Upper lobe of right lung (tissue), 1 donor: ENCODE data around the gene MYRF. TPM values are rescaled to one million over a fixed set of nuclear protein-coding genes. Genes with fewer than 3 reads are reported as not detected.

ENCODE experiments used
- ATAC-seq: fragments of 200-7000 bp; cut with Tn5 transposase; one replicate; pipeline ENCODE4 v1.9.1; 2020; ENCODE audit warnings: mild to moderate bottlenecking, moderate library complexity
- DNase-seq: peaks from one replicate; pipeline ENCODE4 v3.0.0-alpha.2; 2020
- H3K27ac ChIP-seq: fragments of 200-600 bp; one replicate; pipeline ENCODE4 v1.8.0; 2022
- H3K27me3 ChIP-seq: fragments of 200-600 bp; one replicate; pipeline ENCODE4 v1.8.0; 2022; ENCODE audit warnings: mild to moderate bottlenecking
- H3K36me3 ChIP-seq: fragments of 200-600 bp; one replicate; pipeline ENCODE4 v1.8.0; 2022
- H3K4me1 ChIP-seq: fragments of 200-600 bp; one replicate; pipeline ENCODE4 v1.8.0; 2022
- H3K4me3 ChIP-seq: fragments of 200-600 bp; one replicate; pipeline ENCODE4 v1.8.0; 2022; ENCODE audit warnings: mild to moderate bottlenecking
- H3K9me3 ChIP-seq: fragments of 200-600 bp; one replicate; pipeline ENCODE4 v1.8.0; 2022
- intact Hi-C: fragments of 100-400 bp; cut with DNase I; formaldehyde crosslinking; loops from one replicate; pipeline ENCODE4 v1.11.0; 2022
- total RNA-seq: library from RNA; stranded (reverse); fragmentation: NEBNext Ultra II Directional; extraction: Animal tissue kit (Norgen Biotek cat#: 25700); gene quantifications from one replicate; pipeline ENCODE4 v1.2.1, GENCODE V29; 2021
- TF ChIP-seq, protein P1 (sequence below): fragments of 200-600 bp; IDR thresholded peaks from one replicate; pipeline ENCODE4 v1.8.0; 2022; ENCODE audit warnings: antibody characterized with exemption
- donor health status: DM: no; HTN: yes; CAD: no; lungs with severe emphysema.

Gene MYRF
- total RNA-seq, 1 donor from 2014 or later = 62.6 TPM

- Histone ChIP-seq H3K9me3 (no peaks in the 10 kb centered on the region), H3K36me3 (no peaks in the 10 kb centered on the region), H3K4me3 (no peak overlapping the region), H3K27me3 (no peaks in the 10 kb centered on the region), H3K27ac (no peak overlapping the region), H3K4me1 (no peaks in the 10 kb centered on the region)
- TF ChIP-seq, protein P1, sequence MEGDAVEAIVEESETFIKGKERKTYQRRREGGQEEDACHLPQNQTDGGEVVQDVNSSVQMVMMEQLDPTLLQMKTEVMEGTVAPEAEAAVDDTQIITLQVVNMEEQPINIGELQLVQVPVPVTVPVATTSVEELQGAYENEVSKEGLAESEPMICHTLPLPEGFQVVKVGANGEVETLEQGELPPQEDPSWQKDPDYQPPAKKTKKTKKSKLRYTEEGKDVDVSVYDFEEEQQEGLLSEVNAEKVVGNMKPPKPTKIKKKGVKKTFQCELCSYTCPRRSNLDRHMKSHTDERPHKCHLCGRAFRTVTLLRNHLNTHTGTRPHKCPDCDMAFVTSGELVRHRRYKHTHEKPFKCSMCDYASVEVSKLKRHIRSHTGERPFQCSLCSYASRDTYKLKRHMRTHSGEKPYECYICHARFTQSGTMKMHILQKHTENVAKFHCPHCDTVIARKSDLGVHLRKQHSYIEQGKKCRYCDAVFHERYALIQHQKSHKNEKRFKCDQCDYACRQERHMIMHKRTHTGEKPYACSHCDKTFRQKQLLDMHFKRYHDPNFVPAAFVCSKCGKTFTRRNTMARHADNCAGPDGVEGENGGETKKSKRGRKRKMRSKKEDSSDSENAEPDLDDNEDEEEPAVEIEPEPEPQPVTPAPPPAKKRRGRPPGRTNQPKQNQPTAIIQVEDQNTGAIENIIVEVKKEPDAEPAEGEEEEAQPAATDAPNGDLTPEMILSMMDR = no peak
- peak; percentile 77 for DNase-seq
- ATAC-seq = peak; percentile 81
- intact Hi-C loops = no loop called here
Measured at GRCh38 chr11:61742391-61742790, 10.0 kb upstream of the MYRF start.

- no peak for ATAC-seq
- intact Hi-C loops = no loop called here
- no peaks in the 10 kb centered on the region for H3K27me3 ChIP-seq
Measured at GRCh38 chr11:61743486-61744095, 8.8 kb upstream of the MYRF start.

DNA sequence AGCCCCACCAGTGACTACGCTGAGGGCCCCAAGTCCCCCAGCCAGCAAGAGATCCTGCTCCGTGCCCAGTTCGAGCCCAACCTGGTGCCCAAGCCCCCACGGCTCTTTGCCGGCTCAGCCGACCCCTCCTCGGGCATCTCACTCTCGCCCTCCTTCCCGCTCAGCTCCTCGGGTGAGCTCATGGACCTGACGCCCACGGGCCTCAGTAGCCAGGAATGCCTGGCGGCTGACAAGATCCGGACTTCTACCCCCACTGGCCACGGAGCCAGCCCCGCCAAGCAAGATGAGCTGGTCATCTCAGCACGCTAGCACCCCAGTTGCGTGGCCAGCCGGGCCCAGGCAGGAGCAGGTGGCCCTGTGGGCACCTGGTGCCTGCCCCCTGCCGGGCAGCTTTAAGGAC, 8.3 kb upstream of the MYRF start:
- Histone ChIP-seq H3K9me3 (no peaks in the 10 kb centered on the region), H3K36me3 (no peaks in the 10 kb centered on the region), H3K27ac (no peak overlapping the region), H3K27me3 (no peaks in the 10 kb centered on the region), H3K4me1 (no peaks in the 10 kb centered on the region), H3K4me3 (no peak overlapping the region)
- TF ChIP-seq, protein P1 = no peak
- intact Hi-C loops = no loop called here
- no peak for ATAC-seq
- no peak for DNase-seq

More at GRCh38 chr11:61743486-61744095, 8.8 kb upstream of the MYRF start:
- no peaks in the 10 kb centered on the region for H3K36me3 ChIP-seq
- TF ChIP-seq, protein P1 = no peak
- no peaks in the 10 kb centered on the region for H3K9me3 ChIP-seq
- no peak overlapping the region for H3K4me3 ChIP-seq
- DNase-seq = no peak
- no peak overlapping the region for H3K27ac ChIP-seq
- no peaks in the 10 kb centered on the region for H3K4me1 ChIP-seq

- intact Hi-C loops = no loop called here
- Histone ChIP-seq H3K9me3 (no peaks in the 10 kb centered on the region), H3K27me3 (no peaks in the 10 kb centered on the region), H3K27ac (no peak overlapping the region), H3K36me3 (no peaks in the 10 kb centered on the region), H3K4me1 (no peaks in the 10 kb centered on the region), H3K4me3 (no peak overlapping the region)
- DNase-seq (no peak), ATAC-seq (no peak)
- TF ChIP-seq, protein P1 = no peak
Measured at GRCh38 chr11:61744609-61745156, 7.8 kb upstream of the MYRF start.

DNA sequence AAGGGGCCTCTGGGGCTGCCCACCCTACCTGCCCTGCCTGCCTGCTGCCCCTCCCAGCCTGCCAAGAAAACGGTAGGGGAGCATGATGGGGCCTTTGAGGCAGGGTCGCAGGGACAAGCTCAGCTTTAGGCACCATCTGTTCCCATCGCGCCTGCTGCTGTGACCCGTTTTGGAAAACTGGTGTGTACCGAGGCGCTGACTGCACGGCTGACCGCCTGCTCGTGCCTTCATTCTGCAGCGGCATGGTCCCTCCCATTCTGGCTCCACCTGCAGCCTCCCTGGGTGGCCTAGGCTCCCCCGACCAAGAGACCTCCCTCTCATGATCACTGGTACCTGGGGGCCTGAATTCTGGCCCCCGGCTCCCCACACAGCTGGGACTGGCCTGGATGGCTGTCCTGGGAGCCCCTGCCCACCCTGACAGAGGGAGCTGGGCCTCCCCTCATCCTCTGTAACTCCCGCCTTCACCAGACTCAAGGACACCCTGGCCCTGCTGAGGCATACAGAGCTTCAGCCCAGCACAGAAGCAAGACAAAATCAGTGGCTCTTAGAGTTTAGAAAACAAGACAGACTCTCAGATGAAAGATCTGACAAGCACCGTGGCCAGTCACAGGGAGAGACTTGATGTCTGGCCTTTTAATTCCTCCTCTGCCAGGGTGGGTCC, 6.5 kb upstream of the MYRF start:
- H3K36me3 ChIP-seq = no peaks in the 10 kb centered on the region
- TF ChIP-seq, protein P1 = no peak
- ATAC-seq (no peak), DNase-seq (no peak)
- H3K4me3 ChIP-seq = no peak overlapping the region
- no peaks in the 10 kb centered on the region for H3K27me3 ChIP-seq
- no peaks in the 10 kb centered on the region for H3K4me1 ChIP-seq
- no peaks in the 10 kb centered on the region for H3K9me3 ChIP-seq
- no peak overlapping the region for H3K27ac ChIP-seq
- intact Hi-C loops = no loop called here
